Measurements from ENCODE around the gene DDX43. TPM values are rescaled to one million over a fixed set of nuclear protein-coding genes. Genes with fewer than 3 reads are reported as not detected.

DDX43 gene
- total and polyA plus RNA-seq, 2 of the 4 experiments (the other 2 are of a cell fraction), result 0.07 TPM; not detected in 1

- CTCF ChIA-PET, result no interaction called here
- H4K20me1 ChIP-seq (ENCODE audit: insufficient read depth, low read length), result no peaks in the 10 kb centered on the region
- no CpG with 5 or more reads among the region's 2 CpGs for WGBS, 2 experiments (ENCODE audit: extremely low coverage in 2 of 2, insufficient read length in 1 of 2)
Observed at GRCh38 chr6:73391675-73392074, 3.0 kb upstream of the DDX43 start.

More at GRCh38 chr6:73391675-73392074, 3.0 kb upstream of the DDX43 start:
- no peak overlapping the region for H3K4ac ChIP-seq (ENCODE audit: low read depth, low read length)
- H4K8ac ChIP-seq (ENCODE audit: low read depth in 2 of 2, low read length in 2 of 2), result no peak overlapping the region
- no peak overlapping the region for H3K4me2 ChIP-seq (ENCODE audit: low read depth, low read length)
- no peaks in the 10 kb centered on the region for H3K36me3 ChIP-seq (ENCODE audit: control insufficient read depth, insufficient read depth, low read length)
- no peaks in the 10 kb centered on the region for H3K9me3 ChIP-seq (ENCODE audit: control insufficient read depth, insufficient read depth, low read length)
- in situ Hi-C loops (cut with MboI; ENCODE audit: low sequenced_read_pairs), result no loop called here
- H3K14ac ChIP-seq (replicated peaks; ENCODE audit: low read depth, low read length), result no peak overlapping the region
- no peak overlapping the region for H2AK5ac ChIP-seq (ENCODE audit: low read depth, low read length)
- no peaks in the 10 kb centered on the region for H3K79me1 ChIP-seq (ENCODE audit: low read depth in 1 of 2, low read length in 2 of 2)
- no peak overlapping the region for H4K5ac ChIP-seq (ENCODE audit: low read depth, low read length)
- H3K4me1 ChIP-seq (ENCODE audit: control insufficient read depth, insufficient read depth, low read length), result no peaks in the 10 kb centered on the region
- no peaks in the 10 kb centered on the region for H3K27me3 ChIP-seq (ENCODE audit: control insufficient read depth, insufficient read depth, low read length)
- no peak overlapping the region for H2AK9ac ChIP-seq (replicated peaks; ENCODE audit: low read depth, low read length, poor library complexity)
- H3K18ac ChIP-seq (ENCODE audit: low read depth, low read length), result no peak overlapping the region
- H3K27ac ChIP-seq (ENCODE audit: insufficient read depth, low read length), result no peak overlapping the region
- no peak overlapping the region for H3K23ac ChIP-seq (ENCODE audit: low read depth, low read length)
- ATAC-seq (ENCODE audit: low read depth) (no peak), DNase-seq (no peak)
- no peak overlapping the region for H2BK15ac ChIP-seq (ENCODE audit: low read depth, low read length)
- H3K9me1 ChIP-seq (ENCODE audit: insufficient read depth, low read length), result no peaks in the 10 kb centered on the region
- no peak overlapping the region for H4K91ac ChIP-seq (ENCODE audit: insufficient read depth, low read depth, low read length)
- POLR2A ChIA-PET (ENCODE audit: unreplicated experiment), result no interaction called here
- no peak overlapping the region for H3K9ac ChIP-seq (ENCODE audit: low read depth, low read length)
- no TSS peak for BruUV-seq (replicated peaks)
- no peak overlapping the region for H2AFZ ChIP-seq (replicated peaks; ENCODE audit: low read length, poor library complexity)
- intact Hi-C loops (cut with micrococcal nuclease), result no loop called here
- no peak overlapping the region for H2BK5ac ChIP-seq (ENCODE audit: low read depth, low read length, poor library complexity, severe bottlenecking)
- no peak for TF ChIP-seq CTCF (conservative IDR thresholded peaks at IDR 0.05; ENCODE audit: low read depth, low read length)
- no peak for TF ChIP-seq MAFK (IDR thresholded peaks at IDR 0.05; ENCODE audit: low read depth, low read length)
- TF ChIP-seq RCOR1 (IDR thresholded peaks at IDR 0.05; ENCODE audit: insufficient replicate concordance, low read length), result no peak
- no peak for TF ChIP-seq POLR2A (IDR thresholded peaks at IDR 0.05; ENCODE audit: low read depth, low read length)
- no peak for TF ChIP-seq MXI1 (IDR thresholded peaks at IDR 0.05; ENCODE audit: borderline replicate concordance, low read depth, low read length)
- TF ChIP-seq MAZ (IDR thresholded peaks at IDR 0.05; ENCODE audit: borderline replicate concordance, low read depth, low read length), result no peak
- no peak for TF ChIP-seq SMC3 (IDR thresholded peaks at IDR 0.05; ENCODE audit: low read depth, low read length)
- TF ChIP-seq RFX5 (IDR thresholded peaks at IDR 0.05; ENCODE audit: low read depth, low read length), result no peak
- TF ChIP-seq, protein P1, sequence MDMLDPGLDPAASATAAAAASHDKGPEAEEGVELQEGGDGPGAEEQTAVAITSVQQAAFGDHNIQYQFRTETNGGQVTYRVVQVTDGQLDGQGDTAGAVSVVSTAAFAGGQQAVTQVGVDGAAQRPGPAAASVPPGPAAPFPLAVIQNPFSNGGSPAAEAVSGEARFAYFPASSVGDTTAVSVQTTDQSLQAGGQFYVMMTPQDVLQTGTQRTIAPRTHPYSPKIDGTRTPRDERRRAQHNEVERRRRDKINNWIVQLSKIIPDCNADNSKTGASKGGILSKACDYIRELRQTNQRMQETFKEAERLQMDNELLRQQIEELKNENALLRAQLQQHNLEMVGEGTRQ (IDR thresholded peaks at IDR 0.05; ENCODE audit: low read depth, low read length), result no peak
- TF ChIP-seq BHLHE40 (IDR thresholded peaks at IDR 0.05; ENCODE audit: low read depth, low read length), result no peak
- no peak for TF ChIP-seq FOS (IDR thresholded peaks at IDR 0.05; ENCODE audit: low read depth, low read length)
- no peak for TF ChIP-seq CEBPB (IDR thresholded peaks at IDR 0.05; ENCODE audit: low read depth, low read length)
- TF ChIP-seq NFE2L2 (IDR thresholded peaks at IDR 0.05; ENCODE audit: low read depth, low read length), result no peak
- TF ChIP-seq CHD1 (IDR thresholded peaks at IDR 0.05; ENCODE audit: low read depth, low read length), result no peak
- TF ChIP-seq ELK1 (IDR thresholded peaks at IDR 0.05; ENCODE audit: borderline replicate concordance, low read depth, low read length), result no peak
- no peak for TF ChIP-seq RAD21 (IDR thresholded peaks at IDR 0.05; ENCODE audit: low read length)
- H3K56ac ChIP-seq (ENCODE audit: extremely low read depth, insufficient read depth, low read length), result no peak overlapping the region
- H2BK120ac ChIP-seq (ENCODE audit: low read depth, low read length), result no peak overlapping the region
- H3K4me3 ChIP-seq (ENCODE audit: insufficient read depth, low read depth, low read length), result no peak overlapping the region
- dilution Hi-C loops (cut with HindIII; ENCODE audit: low sequenced_read_pairs, unreplicated experiment), result no loop called here
- no peak overlapping the region for H2BK20ac ChIP-seq (ENCODE audit: low read depth, low read length)

All from IMR-90 (cell line).